ENCODE measurements around the gene SNX6.
"Not testable (repeated sequence)": the region's sequence is repeated elsewhere in the genome, so short reads cannot be mapped to it uniquely, and the experiment has no call there.

DNA sequence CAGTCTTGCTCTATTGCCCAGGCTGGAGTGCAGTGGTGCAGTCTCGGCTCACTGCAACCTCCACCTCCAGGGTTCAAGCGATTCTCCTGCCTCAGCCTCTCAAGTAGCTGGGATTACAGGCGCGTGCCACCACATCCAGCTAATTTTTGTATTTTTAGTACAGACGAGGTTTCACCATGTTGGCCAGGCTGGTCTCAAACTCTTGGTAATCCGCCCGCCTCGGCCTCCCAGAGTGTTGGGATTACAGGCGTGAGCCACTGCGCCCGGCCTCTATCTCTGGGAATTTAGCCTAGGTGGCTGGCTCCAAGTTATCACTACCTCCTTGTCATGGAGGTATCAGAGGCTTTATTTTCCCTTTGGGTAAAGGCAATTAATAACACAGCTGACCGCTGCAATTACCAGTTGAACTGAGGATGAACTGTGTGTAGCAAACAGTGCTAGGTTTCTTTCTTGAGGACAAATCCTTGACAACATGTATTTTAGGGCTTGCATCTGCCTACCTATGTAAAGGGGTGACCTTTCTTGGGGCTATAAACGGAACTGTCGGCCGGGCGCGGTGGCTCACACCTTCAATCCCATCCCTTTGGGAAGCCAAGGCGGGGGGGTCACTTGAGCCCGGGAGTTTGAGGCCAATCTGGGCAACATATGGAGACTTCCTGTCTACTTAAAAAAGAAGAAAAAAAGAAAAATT lies 80.5 kb downstream of the SNX6 start:
- not testable (repeated sequence) for TF ChIP-seq CTCF (IDR thresholded peaks at IDR 0.05; ENCODE audit: extremely low read depth in 1 of 2, insufficient read depth in 1 of 2, low read depth in 1 of 2, low read length in 2 of 2); POLR2A (IDR thresholded peaks at IDR 0.05; ENCODE audit: low read depth, low read length)
- TF ChIP-seq, protein P1, sequence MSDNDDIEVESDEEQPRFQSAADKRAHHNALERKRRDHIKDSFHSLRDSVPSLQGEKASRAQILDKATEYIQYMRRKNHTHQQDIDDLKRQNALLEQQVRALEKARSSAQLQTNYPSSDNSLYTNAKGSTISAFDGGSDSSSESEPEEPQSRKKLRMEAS (IDR thresholded peaks at IDR 0.05; ENCODE audit: insufficient read depth, insufficient read length): not testable (repeated sequence)

All from endothelial cell of umbilical vein (primary cell).